Stimulated activated CD8-positive, alpha-beta memory T cell treated with anti-CD3 and anti-CD28 coated beads, Interleukin-7, amount 100 ng/mL, for 1 hour (primary cell): Measurements from ENCODE around the gene FUZ.

Experiments
- DNase-seq, 2 donors: peaks; one replicate each; pipeline ENCODE4 v3.0.0-alpha.2; 2020; ENCODE audit warnings: low read depth in 2 of 2

Gene FUZ

DNA sequence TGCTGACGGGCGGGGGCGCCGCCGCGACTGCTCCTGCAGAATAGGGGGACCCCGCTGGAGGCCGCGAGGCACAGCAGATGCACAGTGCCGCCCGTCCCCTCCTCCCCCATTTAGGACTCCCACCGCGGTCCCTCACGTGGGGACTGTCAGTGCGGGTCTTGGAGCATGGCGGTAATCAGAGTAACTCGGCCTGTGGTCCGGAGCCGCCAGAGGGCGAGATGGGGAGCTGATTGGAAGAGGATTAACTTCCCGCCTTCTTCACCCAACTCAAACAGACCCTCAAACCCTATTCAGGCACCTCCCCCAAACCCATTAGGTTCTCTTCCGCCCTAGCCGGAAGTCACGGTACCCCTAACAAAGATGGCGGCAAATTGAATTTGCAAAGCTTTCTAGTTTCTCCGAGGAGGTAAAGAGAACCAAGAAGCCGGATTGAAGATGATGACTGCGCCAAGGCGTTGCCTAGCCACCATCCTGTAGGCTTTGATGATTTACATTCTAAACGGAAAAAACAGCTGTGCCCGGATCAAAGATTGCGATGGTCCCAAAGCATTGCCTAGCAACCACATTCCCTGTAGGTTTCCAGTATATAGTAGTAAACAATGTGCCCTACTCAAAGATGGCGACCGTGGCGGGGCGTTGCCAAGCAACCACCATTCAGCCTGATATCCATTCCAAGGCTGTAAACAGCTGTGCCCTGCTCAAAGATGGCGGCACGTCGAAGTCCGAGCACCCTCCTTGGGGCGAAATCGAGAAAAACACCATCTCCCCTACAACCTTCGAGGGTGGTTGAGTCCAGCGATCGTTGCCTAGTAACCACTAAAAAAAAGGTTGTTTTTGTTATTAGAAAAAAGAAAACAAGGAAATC lies at the start of gene FUZ:
Gene FUZ (minus strand): TSS at position 296 of the 865 bp plus-strand sequence. CDS start 186 bp downstream, at position 110.
- DNase-seq = peak; percentile 82 to 83

GRCh38 chr19:49862391-49863253 lies 49.5 kb upstream of the FUZ start:
- no peak for DNase-seq

DNA sequence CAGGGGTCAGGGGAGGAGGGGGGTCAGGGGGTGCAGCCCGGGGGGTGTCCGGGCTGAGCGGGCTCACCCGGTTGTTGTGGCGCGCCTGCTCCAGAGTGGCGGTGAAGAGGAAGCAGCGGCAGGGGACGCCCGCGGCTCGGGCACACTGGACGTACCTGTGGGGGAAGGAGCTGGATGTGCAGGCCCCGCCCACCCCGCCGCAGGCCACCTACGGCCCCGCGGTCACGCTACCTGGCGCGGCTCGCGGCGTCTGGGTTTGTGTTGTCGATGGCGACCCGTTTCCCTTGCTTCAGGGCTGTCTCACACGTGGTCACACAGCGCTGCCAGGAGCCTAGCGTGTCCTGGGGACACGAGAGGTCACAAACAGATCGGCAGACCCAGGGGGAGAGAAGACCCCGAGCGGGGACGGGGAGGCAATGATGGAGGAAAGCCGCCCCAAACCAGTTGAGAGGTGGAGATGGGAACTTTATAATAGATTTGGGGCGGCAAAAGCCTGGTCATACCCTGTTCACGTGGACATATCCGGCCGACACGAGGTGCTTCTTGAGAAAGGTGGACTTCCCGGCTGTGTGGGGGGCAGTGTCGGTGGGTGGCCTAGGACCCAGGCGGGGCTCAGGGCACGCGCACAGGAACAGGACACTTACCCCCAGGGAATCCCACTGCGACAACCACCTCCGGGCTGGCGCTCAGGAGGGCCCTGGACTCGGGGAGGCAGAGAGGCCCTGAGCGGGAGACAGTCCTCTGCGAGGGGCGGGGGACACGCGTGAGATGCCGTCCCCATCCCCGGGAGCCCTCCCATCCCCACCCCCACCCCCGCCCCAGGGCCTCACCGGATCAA lies 48.7 kb upstream of the FUZ start:
- no peak for DNase-seq

GRCh38 chr19:49861107-49861506 lies 48.0 kb upstream of the FUZ start:
- DNase-seq = no peak

DNA sequence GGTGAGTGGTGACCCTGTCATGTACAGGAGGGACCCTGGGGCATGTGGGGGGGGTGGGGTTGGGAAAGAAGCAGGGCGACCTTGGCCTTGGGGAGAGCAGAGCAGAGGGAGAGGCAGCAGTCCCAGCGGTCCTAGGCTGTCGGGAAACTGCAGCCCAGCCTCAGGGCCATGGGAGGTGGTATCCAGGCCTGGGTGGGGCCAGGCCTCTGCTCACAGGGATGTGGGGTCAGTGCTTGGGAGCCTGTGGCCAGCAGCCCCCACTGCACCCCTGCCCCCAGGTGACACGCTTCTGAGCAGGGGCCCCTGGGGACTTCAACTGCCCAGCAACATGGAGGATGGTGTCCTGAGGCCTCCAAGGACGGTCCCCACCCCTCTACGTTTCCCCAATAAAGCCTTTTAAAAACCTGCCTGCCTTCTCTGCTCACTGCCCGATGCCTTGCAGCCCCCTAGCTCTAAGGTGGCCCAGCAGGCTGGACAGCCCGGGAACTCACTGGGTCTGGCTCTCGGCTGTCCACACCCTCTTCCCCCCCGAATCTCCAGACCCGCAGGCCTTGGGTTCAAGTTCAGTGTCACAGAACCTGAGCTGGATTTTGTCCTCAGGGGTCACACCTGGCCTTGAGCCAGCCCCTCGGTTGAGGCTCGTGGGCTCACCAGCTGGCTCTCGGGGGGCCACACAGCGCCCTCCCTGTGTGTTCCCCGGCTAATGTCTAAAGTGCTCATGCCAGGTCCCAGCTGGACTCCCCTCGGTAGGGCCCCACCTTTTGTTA lies 47.4 kb upstream of the FUZ start:
- no peak for DNase-seq

DNA sequence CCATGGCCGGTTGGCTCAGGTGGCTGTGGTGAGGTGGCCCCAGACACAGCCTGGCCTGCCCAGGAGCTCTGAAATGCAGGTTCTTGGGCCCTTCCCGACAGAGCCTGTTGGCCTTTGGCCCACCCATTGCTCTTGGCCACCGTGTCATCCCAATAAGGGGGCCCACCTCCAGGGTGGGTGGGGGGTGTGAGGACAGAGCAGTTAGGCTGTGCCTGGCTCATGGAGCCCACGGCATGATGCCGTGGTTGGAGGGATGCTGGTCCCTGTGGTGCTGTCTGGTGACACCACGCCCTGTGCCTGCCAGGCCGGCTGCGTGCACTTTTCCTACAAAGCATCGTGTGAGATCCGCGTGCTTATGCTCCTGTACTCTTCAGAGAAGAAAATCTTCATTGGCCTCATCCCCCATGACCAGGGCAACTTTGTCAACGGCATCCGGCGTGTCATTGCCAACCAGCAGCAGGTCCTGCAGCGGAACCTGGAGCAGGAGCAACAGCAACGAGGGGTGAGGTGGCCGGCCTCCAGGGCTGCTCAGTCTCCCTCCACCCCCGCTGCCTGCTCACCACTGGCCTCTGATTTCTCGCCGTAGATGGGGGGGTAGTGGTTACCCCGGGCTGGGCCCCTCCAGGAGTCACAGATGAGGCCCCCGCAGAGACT lies 46.7 kb upstream of the FUZ start:
- DNase-seq = no peak

DNA sequence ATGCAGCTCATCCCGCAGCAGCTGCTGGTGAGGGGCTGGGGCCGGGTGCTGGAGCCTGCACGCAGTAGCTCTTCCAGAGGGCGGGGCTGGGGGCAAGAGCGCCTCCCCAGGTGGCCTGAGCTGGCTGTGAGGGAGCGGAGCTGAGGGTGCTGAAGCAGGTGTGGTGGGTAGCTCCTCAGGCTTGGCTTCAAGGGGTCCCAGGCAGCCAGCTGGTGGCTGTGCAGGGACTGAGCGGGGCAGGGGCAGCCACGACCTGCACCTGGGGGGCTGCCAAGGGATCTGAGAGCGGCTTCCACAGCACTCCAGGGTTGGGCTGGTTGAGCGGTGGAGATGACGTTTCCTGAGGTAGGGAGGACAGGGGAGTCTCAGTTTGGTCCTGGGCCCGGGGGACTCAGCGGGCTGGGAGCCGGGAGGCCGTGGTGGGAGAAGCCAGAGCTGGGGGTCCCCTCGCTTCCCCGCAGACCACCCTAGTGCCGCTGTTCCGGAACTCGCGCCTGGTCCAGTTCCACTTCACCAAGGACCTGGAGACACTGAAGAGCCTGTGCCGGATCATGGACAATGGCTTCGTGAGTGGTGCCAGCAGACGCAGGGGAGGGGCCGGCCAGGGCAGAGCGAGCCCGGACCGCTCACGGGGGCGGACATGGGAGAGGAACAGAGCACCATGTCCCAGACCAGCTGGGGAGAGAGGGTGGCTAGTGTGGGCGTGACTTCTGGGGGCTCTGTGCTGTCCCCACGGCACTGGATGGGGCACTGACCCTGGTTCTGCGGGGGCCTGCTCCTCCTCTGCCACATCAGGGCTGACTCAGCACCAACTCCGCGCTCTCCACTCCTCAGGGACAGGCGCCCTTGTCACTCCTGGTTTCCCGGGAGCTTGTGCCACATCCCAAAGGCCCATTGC lies 45.2 kb upstream of the FUZ start:
- DNase-seq = no peak

DNA sequence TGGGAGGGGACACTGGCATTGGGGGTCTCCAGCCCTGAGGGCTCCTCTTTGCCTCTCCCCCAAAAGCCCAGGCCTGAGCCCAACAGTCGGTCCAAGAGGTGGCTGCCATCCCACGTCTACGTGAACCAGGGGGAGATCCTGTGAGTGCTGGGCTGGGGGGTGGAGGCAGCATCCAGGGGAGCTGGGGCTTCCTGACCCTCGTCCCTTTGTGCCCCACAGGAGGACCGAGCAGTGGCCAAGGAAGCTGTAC lies 44.7 kb upstream of the FUZ start:
- no peak for DNase-seq

- DNase-seq = no peak
Observed at GRCh38 chr19:49857061-49857837, 44.2 kb upstream of the FUZ start.

DNA sequence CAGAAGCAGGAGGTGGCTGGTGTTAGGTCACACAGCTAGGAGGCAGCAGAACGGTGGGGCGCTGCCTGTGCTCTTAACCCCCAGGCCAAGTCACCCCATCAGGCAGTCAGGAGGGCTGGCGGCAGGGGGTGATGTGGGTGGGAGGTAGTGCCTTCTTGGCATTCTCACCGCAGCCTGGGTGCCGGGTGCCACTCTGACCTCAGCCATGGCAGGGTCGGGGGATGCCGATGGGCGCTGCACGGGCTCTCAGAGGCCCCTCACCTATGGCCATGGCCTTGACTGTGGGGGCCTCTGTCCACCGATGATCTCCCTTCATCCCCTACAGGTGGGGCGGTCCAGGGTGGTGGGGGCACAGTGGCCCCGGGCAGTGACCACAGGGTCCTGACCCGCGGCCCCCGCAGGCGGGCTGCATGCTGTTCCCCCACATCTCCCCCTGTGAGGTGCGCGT lies 43.5 kb upstream of the FUZ start:
- no peak for DNase-seq

DNA sequence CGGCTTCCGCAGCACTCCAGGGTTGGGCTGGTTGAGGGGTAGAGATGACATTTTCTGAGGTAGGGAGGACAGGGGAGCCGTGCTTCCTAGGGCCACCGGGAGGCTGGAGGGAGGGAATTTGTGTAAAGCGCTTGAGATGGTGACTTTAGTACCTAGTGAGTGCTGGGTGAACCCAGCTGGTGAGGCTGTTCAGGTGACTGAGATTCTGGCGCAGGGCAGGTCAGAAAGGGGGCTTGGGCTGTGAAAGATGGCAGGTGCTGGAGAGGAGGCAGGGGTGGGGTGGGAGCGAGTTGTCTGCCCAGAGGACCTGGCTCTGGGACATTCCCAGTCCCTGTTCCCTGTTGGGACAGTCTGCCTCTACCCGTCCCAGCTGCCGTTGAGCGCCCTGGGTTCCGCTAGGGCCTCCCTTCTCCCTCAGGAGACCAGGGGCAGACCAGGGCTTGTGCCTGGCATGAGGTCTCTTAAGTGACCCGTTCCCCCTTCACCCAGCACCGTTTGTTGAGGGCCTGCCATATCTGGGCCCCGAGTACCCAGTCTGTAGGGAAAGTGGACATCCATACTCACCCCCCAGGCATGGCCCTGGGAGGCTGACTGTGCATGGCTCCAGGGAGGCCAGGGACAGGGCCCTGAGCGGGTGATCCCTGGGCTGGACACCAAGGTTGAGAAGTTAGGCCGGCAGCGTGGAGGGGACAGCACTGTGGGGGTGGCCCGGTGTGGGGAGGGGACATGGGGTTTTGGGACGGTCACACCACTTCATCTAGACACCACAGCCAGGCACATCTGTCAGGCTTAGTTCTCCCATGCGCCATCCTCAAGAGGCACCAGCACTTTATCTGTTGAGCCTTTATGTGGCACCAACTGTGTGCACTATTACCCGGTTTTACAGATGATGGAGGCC lies 42.8 kb upstream of the FUZ start:
- DNase-seq = no peak

- no peak for DNase-seq
Observed at GRCh38 chr19:49855277-49855675, 42.2 kb upstream of the FUZ start.

- no peak for DNase-seq
Observed at GRCh38 chr19:49854378-49855263, 41.5 kb upstream of the FUZ start.

- no peak for DNase-seq
Observed at GRCh38 chr19:49853852-49854377, 40.8 kb upstream of the FUZ start.

DNA sequence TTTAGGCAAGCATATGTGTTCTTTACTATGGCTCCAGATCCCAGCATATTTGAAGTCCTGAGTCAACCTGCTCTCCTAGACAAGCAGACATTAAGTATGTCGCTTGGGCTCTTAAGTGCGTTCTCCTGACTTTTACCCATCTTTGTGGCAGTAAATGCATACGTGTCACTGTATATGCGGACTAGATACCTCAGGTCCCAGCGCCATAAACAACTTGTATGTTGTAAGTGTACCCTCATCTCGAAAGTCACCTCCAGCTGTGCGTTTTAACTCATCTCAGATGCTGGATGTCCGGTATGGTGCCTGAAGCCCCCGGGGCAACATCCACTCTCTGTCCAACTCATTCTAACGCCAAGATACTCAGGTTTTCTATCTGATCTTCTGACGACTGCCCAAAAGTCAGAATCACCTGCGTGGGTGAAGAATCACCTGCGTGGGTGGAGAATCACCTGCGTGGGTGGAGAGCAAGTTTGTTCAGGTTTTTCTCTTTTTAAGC lies 39.6 kb upstream of the FUZ start:
- no peak for DNase-seq

- peak in 1 of 2 donors; percentile 7 for DNase-seq
Observed at GRCh38 chr19:49851456-49852259, 38.6 kb upstream of the FUZ start.
